Dendritic cell treated with granulocyte-macrophage colony-stimulating factor and Interleukin-4, amounts not matched to agents 40 ng/mL and 50 ng/mL, for 4 days (primary cell): ENCODE data around the gene TTLL11.
"Not testable (repeated sequence)": the region's sequence is repeated elsewhere in the genome, so short reads cannot be mapped to it uniquely, and the experiment has no call there.

Experiments used
- H3K27ac Mint-ChIP-seq: one replicate; pipeline ENCODE4 v1.8.0; 2022; ENCODE audit warnings: mild to moderate bottlenecking, mixed read lengths
- H3K27me3 Mint-ChIP-seq: one replicate; pipeline ENCODE4 v1.8.0; 2022; ENCODE audit warnings: mild to moderate bottlenecking, mixed read lengths
- H3K36me3 Mint-ChIP-seq: one replicate; pipeline ENCODE4 v1.8.0; 2022; ENCODE audit warnings: low read depth, mixed read lengths
- H3K4me1 Mint-ChIP-seq: one replicate; pipeline ENCODE4 v1.8.0; 2022; ENCODE audit warnings: low read depth, mixed read lengths
- H3K4me3 Mint-ChIP-seq: one replicate; pipeline ENCODE4 v1.8.0; 2022; ENCODE audit warnings: mild to moderate bottlenecking, moderate library complexity, mixed read lengths
- H3K9me3 Mint-ChIP-seq: one replicate; pipeline ENCODE4 v1.8.0; 2022; ENCODE audit warnings: mixed read lengths
- intact Hi-C: fragments of 100-400 bp; cut with micrococcal nuclease; formaldehyde crosslinking; loops from one replicate; pipeline ENCODE4 v1.15.0; 2022

TTLL11 gene

GRCh38 chr9:122020398-122020797, 72.7 kb downstream of the TTLL11 start:
- no peak overlapping the region for H3K27ac Mint-ChIP-seq
- H3K9me3 Mint-ChIP-seq = peaks cover 12% of the 10 kb centered on the region
- intact Hi-C loops = no loop called here
- H3K4me3 Mint-ChIP-seq = no peak overlapping the region
- H3K36me3 Mint-ChIP-seq = peaks cover 23% of the 10 kb centered on the region
- no peaks in the 10 kb centered on the region for H3K4me1 Mint-ChIP-seq
- no peaks in the 10 kb centered on the region for H3K27me3 Mint-ChIP-seq

DNA sequence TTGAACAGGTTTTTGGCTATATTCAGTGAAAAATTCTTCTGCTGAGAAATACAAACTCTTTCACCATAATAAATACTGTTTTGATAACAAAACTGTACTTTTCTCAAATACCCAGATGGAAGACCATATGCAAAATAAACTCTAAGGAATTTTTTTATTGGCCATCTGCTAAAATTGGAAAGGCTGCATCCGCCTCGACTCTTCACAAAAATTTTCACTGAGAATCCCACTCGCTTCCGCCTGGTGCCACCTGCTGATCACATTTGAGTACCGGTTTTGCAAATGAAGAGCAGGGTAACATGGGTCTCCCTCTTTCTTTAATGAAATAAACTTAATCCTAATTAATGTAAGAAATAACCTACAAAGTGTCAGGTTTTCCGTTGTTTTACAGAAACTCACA, 76.4 kb downstream of the TTLL11 start:
- intact Hi-C loops = no loop called here
- no peak overlapping the region for H3K27ac Mint-ChIP-seq

GRCh38 chr9:122016309-122016708, 76.8 kb downstream of the TTLL11 start:
- no peaks in the 10 kb centered on the region for H3K9me3 Mint-ChIP-seq

More for the DNA sequence above, 76.4 kb downstream of the TTLL11 start:
- H3K4me1 Mint-ChIP-seq = no peaks in the 10 kb centered on the region
- H3K27me3 Mint-ChIP-seq = no peaks in the 10 kb centered on the region
- H3K4me3 Mint-ChIP-seq = no peak overlapping the region
- H3K9me3 Mint-ChIP-seq = no peaks in the 10 kb centered on the region
- peaks cover 4% of the 10 kb centered on the region for H3K36me3 Mint-ChIP-seq

DNA sequence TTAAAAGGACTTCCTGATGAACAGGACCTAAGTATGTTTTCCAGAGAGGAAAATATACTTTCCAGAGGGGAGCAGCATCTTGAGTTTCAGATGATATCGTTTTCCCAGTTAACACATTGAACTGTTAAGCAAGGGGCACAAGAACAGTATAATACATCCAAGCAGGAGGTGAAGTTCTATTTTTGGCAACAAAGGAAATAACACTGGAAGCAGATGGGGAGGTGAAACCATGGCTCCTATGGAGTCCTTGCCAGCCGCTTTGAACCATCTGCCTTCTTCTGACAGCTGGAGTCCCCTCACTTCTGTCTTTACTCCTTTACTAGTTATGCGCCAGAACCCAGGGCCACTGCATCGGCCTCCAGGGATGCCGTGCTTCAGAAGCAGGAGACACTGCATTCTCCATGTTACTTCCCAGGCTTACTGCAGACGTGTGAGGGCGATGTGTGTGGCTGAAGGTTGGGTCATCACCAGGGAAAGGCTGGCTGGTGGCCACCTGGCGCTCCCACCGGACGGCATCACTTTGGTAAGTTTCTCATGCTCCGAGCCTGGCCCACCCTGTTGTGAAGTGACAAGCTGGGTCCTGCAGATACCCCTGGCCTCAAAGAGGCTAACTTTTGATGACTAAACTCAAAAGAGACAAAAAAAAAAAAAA, 77.8 kb downstream of the TTLL11 start:
- intact Hi-C loops = no loop called here
- no peaks in the 10 kb centered on the region for H3K27me3 Mint-ChIP-seq
- no peaks in the 10 kb centered on the region for H3K36me3 Mint-ChIP-seq
- no peak overlapping the region for H3K4me3 Mint-ChIP-seq
- no peaks in the 10 kb centered on the region for H3K4me1 Mint-ChIP-seq
- no peak overlapping the region for H3K27ac Mint-ChIP-seq
- H3K9me3 Mint-ChIP-seq = no peaks in the 10 kb centered on the region

More at GRCh38 chr9:122016309-122016708, 76.8 kb downstream of the TTLL11 start:
- H3K4me1 Mint-ChIP-seq = no peaks in the 10 kb centered on the region
- no peak overlapping the region for H3K27ac Mint-ChIP-seq
- H3K36me3 Mint-ChIP-seq = no peaks in the 10 kb centered on the region
- intact Hi-C loops = no loop called here
- H3K27me3 Mint-ChIP-seq = no peaks in the 10 kb centered on the region
- no peak overlapping the region for H3K4me3 Mint-ChIP-seq

DNA sequence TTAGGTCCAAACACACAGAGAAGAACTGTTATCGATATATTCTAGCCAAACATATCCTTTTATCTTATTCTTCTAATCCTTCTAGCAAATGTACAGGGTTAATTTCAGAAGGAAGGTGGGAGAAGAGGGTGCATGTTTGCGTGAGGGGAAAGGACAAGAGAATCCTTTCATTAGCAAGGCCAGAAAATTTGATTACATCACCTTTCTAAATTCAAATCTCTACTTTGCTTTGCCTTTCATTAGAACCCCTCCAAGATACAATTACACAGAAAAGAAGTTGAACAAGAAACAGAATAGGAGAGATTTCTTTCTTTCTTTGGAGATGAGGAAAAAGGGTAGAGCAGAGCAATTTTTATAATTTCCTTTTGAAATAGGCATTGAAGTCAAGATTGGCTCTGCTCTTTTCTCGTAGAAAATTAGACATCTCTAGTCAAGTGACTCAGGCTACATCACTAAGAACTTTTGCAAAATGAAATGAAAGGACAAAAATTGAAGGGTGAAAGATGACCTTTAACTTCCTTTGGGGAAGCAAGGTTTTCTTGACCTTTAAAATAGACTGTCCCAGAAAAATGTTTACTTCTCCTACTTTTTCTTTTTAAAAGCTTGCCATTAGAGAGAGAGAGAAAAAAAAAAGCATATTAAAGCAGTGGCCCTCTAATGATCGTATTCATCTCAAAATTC, 81.2 kb downstream of the TTLL11 start:
- H3K9me3 Mint-ChIP-seq = no peaks in the 10 kb centered on the region
- H3K4me3 Mint-ChIP-seq = no peak overlapping the region
- H3K4me1 Mint-ChIP-seq = no peaks in the 10 kb centered on the region
- no peak overlapping the region for H3K27ac Mint-ChIP-seq
- intact Hi-C loops = no loop called here
- H3K27me3 Mint-ChIP-seq = no peaks in the 10 kb centered on the region
- no peaks in the 10 kb centered on the region for H3K36me3 Mint-ChIP-seq

- intact Hi-C loops = no loop called here
- Mint-ChIP-seq H3K36me3 (no peaks in the 10 kb centered on the region), H3K27me3 (no peaks in the 10 kb centered on the region), H3K4me1 (no peaks in the 10 kb centered on the region), H3K27ac (no peak overlapping the region), H3K4me3 (no peak overlapping the region), H3K9me3 (no peaks in the 10 kb centered on the region)
These were observed 84.5 kb downstream of the TTLL11 start for GRCh38 chr9:122008559-122008958.

DNA sequence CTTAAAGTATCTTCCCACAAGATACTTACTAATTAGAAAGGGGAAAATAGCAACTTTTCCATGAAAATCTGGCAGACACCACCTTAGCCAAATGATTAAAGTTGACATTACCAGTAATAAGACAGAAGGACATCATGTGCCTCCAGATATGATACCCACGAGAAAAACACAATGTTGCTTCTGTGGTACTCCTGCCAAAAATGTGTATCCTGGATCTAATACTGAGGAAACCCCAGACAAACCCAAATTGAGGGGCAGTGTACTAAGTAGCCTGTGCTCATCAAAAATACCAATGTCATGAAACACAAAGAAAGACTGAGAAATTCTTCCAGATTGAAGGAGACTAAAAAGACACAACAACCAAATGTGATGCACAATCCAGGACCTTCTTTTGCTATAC, 85.3 kb downstream of the TTLL11 start:
- no peaks in the 10 kb centered on the region for H3K9me3 Mint-ChIP-seq
- no peaks in the 10 kb centered on the region for H3K4me1 Mint-ChIP-seq
- no peak overlapping the region for H3K27ac Mint-ChIP-seq
- no peaks in the 10 kb centered on the region for H3K27me3 Mint-ChIP-seq
- no peak overlapping the region for H3K4me3 Mint-ChIP-seq
- H3K36me3 Mint-ChIP-seq = no peaks in the 10 kb centered on the region
- intact Hi-C loops = no loop called here

- intact Hi-C loops = no loop called here
- Mint-ChIP-seq H3K36me3 (no peaks in the 10 kb centered on the region), H3K9me3 (no peaks in the 10 kb centered on the region), H3K4me3 (no peak overlapping the region), H3K4me1 (no peaks in the 10 kb centered on the region), H3K27me3 (no peaks in the 10 kb centered on the region), H3K27ac (no peak overlapping the region)
These were observed 87.5 kb downstream of the TTLL11 start for GRCh38 chr9:122005597-122005996.

GRCh38 chr9:122004589-122004988, 88.5 kb downstream of the TTLL11 start:
- Mint-ChIP-seq H3K4me3 (no peak overlapping the region), H3K27me3 (no peaks in the 10 kb centered on the region), H3K4me1 (no peaks in the 10 kb centered on the region), H3K36me3 (no peaks in the 10 kb centered on the region), H3K27ac (no peak overlapping the region), H3K9me3 (no peaks in the 10 kb centered on the region)
- intact Hi-C loops = no loop called here

DNA sequence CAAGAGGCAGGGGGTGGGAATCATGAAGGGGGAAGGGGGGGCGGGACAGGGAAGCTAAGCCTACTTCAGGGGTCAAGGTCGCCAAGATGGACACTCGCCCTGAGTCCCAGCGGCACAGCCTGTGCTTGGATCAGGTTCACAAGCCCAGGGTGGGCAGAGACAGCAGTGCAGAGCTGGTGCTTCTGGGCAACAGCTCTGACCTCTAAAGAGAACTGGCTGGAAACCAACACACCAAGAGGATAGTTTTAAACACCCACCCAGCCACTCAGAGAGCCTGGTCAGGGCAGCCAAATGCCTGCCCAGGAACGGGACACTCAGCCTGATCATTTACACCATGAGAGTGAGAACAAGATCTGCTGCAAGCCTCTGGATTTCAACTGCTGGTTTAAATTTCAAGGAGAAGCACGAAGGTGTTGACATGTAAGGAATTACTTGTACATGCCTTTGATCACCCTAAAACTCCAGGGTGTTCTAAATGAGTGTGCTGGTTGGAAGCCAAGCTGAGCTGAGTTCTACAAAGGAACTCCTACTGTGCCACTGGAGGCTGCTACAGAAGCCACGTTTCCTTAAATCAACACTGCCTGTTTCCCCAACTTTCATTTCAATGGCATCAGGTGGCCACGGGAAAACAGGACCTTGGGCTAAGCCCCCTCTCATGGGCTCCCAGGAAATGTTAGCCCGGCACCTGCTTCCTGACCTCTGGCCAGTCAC, 91.5 kb downstream of the TTLL11 start:
- Mint-ChIP-seq H3K27ac (no peak overlapping the region), H3K27me3 (no peaks in the 10 kb centered on the region), H3K9me3 (no peaks in the 10 kb centered on the region), H3K4me1 (peaks cover 5% of the 10 kb centered on the region), H3K4me3 (no peak overlapping the region), H3K36me3 (no peaks in the 10 kb centered on the region)
- intact Hi-C loops = no loop called here

DNA sequence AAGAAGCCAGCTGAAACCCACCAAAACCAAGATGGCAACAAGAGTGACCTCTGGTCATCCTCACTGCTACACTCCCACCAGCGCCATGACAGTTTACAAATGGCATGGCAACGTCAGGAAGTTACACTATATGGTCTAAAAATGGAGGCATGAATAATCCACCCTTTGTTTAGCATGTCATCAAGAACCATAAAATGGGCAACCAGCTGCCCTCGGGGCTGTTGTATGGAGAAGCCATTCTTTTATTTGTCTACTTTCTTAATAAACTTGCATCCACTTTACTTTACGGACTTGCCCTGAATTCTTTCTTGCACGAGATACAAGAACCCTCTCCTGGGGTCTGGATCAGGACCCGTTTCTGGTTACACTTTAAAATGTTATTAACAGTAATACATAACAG, 92.6 kb downstream of the TTLL11 start:
- intact Hi-C loops, H3K27me3 Mint-ChIP-seq, H3K4me3 Mint-ChIP-seq, H3K4me1 Mint-ChIP-seq, H3K27ac Mint-ChIP-seq, H3K9me3 Mint-ChIP-seq, H3K36me3 Mint-ChIP-seq: not testable (repeated sequence)

DNA sequence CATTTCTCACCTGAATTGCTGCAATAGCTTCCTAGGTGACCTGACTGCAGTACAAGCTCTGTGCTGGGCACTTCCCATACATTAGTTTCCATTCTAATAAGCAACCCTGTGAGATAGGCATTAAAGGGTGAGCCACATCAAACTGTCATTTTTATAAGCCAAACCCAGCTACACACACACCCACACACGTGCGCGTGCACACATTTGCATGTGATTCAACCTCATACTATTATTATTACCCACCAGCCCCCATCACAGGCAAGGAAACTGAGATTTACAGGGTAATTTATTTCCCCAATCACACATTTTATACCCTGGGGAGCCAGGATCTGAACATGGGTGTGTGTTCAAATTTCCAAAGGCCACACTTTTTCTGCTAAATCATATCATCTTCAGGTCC, 93.6 kb downstream of the TTLL11 start:
- no peaks in the 10 kb centered on the region for H3K9me3 Mint-ChIP-seq
- no peaks in the 10 kb centered on the region for H3K27me3 Mint-ChIP-seq
- H3K36me3 Mint-ChIP-seq = no peaks in the 10 kb centered on the region
- intact Hi-C loops = no loop called here
- no peak overlapping the region for H3K4me3 Mint-ChIP-seq
- H3K4me1 Mint-ChIP-seq = peaks cover 5% of the 10 kb centered on the region
- H3K27ac Mint-ChIP-seq = no peak overlapping the region

GRCh38 chr9:121998513-121999049, 94.5 kb downstream of the TTLL11 start:
- H3K36me3 Mint-ChIP-seq = no peaks in the 10 kb centered on the region
- no peaks in the 10 kb centered on the region for H3K27me3 Mint-ChIP-seq
- peaks cover 5% of the 10 kb centered on the region for H3K4me1 Mint-ChIP-seq
- no peak overlapping the region for H3K4me3 Mint-ChIP-seq
- no peaks in the 10 kb centered on the region for H3K9me3 Mint-ChIP-seq
- no peak overlapping the region for H3K27ac Mint-ChIP-seq
- intact Hi-C loops = no loop called here

GRCh38 chr9:121997791-121998190, 95.3 kb downstream of the TTLL11 start:
- Mint-ChIP-seq H3K27ac (no peak overlapping the region), H3K4me1 (peaks cover 5% of the 10 kb centered on the region), H3K9me3 (no peaks in the 10 kb centered on the region), H3K36me3 (no peaks in the 10 kb centered on the region), H3K4me3 (no peak overlapping the region), H3K27me3 (no peaks in the 10 kb centered on the region)
- intact Hi-C loops = no loop called here
